CD14-positive monocyte (primary cell): ENCODE measurements around the gene TRPM7. TPM values are rescaled to one million over a fixed set of nuclear protein-coding genes. Genes with fewer than 3 reads are reported as not detected.
A peak's percentile ranks its signal among the peaks of the same experiment; 100 is the strongest.

Experiments used
- DNase-seq, 3 donors: peaks; one replicate each; pipeline ENCODE4 v3.0.0-alpha.2; 2011 to 2022
- H2AFZ ChIP-seq: 2 replicates; pipeline ENCODE4 v1.6.0; 2012; ENCODE audit warnings: mild to moderate bottlenecking, low read depth, low read length, inconsistent platforms; ENCODE audit not compliant: insufficient read depth, poor library complexity, severe bottlenecking
- H3K27ac ChIP-seq, 2 donors: 1 replicate in 1 of 2; 2 replicates in 1 of 2; pipeline ENCODE4 v1.5.1; 2012 to 2013; ENCODE audit warnings: low read length in 2 of 2, control low read depth in 1 of 2, inconsistent platforms in 1 of 2, low read depth in 1 of 2, mild to moderate bottlenecking in 1 of 2
- H3K27me3 ChIP-seq, 2 donors: one replicate each; pipeline versions ENCODE4 v1.6.0 to v1.6.1; 2011 to 2013; ENCODE audit warnings: low read length in 2 of 2; ENCODE audit not compliant: control insufficient read depth in 2 of 2, insufficient read depth in 2 of 2
- H3K36me3 ChIP-seq, 2 donors: replicated peaks in 1 of 2; 1 replicate in 1 of 2; 2 replicates in 1 of 2; pipeline versions ENCODE4 v1.5.1 to v1.6.1; 2012 to 2013; ENCODE audit warnings: low read length in 2 of 2, control low read depth in 1 of 2, inconsistent platforms in 1 of 2, mild to moderate bottlenecking in 1 of 2; ENCODE audit not compliant: insufficient read depth in 2 of 2, control insufficient read depth in 1 of 2
- H3K4me1 ChIP-seq, 2 donors: 1 replicate in 1 of 2; 2 replicates in 1 of 2; pipeline versions ENCODE4 v1.5.1 to v1.6.1; 2012 to 2013; ENCODE audit warnings: low read length in 2 of 2, control low read depth in 1 of 2, inconsistent platforms in 1 of 2, mild to moderate bottlenecking in 1 of 2, moderate library complexity in 1 of 2; ENCODE audit not compliant: insufficient read depth in 2 of 2, control insufficient read depth in 1 of 2
- H3K4me2 ChIP-seq: replicated peaks from 2 replicates; pipeline ENCODE3; 2012; ENCODE audit warnings: low read length, moderate library complexity, mild to moderate bottlenecking; ENCODE audit not compliant: poor library complexity, severe bottlenecking; ENCODE audit errors: extremely low read depth
- H3K4me3 ChIP-seq, 3 experiments: fragments of 200-600 bp in 1 of 3; sonication (generic) in 1 of 3; replicated peaks in 1 of 3; 1 replicate in 2 of 3; 2 replicates in 1 of 3; pipeline ENCODE4 v1.5.1; 2011 to 2013; ENCODE audit warnings: low read length in 3 of 3, mild to moderate bottlenecking in 3 of 3, control low read depth in 2 of 3, low read depth in 2 of 3, inconsistent platforms in 1 of 3, moderate library complexity in 1 of 3
- H3K79me2 ChIP-seq: 2 replicates; pipeline ENCODE4 v1.6.0; 2012; ENCODE audit warnings: mild to moderate bottlenecking, control low read depth, inconsistent platforms, low read length, moderate library complexity; ENCODE audit not compliant: insufficient read depth
- H3K9ac ChIP-seq: 2 replicates; pipeline ENCODE4 v1.6.0; 2017; ENCODE audit warnings: low read length, mild to moderate bottlenecking; ENCODE audit not compliant: insufficient read depth, poor library complexity, severe bottlenecking
- H3K9me3 ChIP-seq, 2 donors: replicated peaks in 1 of 2; 1 replicate in 1 of 2; 2 replicates in 1 of 2; pipeline versions ENCODE4 v1.5.1 to v1.6.1; 2012 to 2013; ENCODE audit warnings: low read length in 2 of 2, control low read depth in 1 of 2; ENCODE audit not compliant: control insufficient read depth in 1 of 2, insufficient read depth in 1 of 2
- H4K20me1 ChIP-seq: 2 replicates; pipeline ENCODE4 v1.6.0; 2012; ENCODE audit warnings: mild to moderate bottlenecking, low read length, control low read depth, moderate library complexity; ENCODE audit not compliant: insufficient read depth
- H3K27ac Mint-ChIP-seq, 7 donors: one replicate each; pipeline ENCODE4 v1.8.0; 2020; ENCODE audit warnings: mild to moderate bottlenecking in 7 of 7, mixed read lengths in 7 of 7, moderate library complexity in 6 of 7, inconsistent platforms in 2 of 7
- H3K27me3 Mint-ChIP-seq, 3 donors: one replicate each; pipeline ENCODE4 v1.8.0; 2021 to 2022; ENCODE audit warnings: low read depth in 3 of 3, mild to moderate bottlenecking in 3 of 3, mixed read lengths in 3 of 3, moderate library complexity in 3 of 3, inconsistent platforms in 1 of 3
- H3K36me3 Mint-ChIP-seq, 2 donors: one replicate each; pipeline ENCODE4 v1.8.0; 2020; ENCODE audit warnings: mixed read lengths in 2 of 2, inconsistent platforms in 1 of 2, mild to moderate bottlenecking in 1 of 2
- H3K4me1 Mint-ChIP-seq: one replicate; pipeline ENCODE4 v1.8.0; 2020; ENCODE audit warnings: mild to moderate bottlenecking, mixed read lengths
- H3K4me3 Mint-ChIP-seq, 2 donors: one replicate each; pipeline ENCODE4 v1.8.0; 2020; ENCODE audit warnings: mild to moderate bottlenecking in 2 of 2, mixed read lengths in 2 of 2, moderate library complexity in 1 of 2
- H3K9me3 Mint-ChIP-seq, 7 donors: one replicate each; pipeline ENCODE4 v1.8.0; 2020 to 2022; ENCODE audit warnings: mixed read lengths in 7 of 7, mild to moderate bottlenecking in 6 of 7, moderate library complexity in 6 of 7, inconsistent platforms in 2 of 7
- WGBS: methylation state at CpG from one replicate; pipeline ENCODE4 v1.1.5; 2013; ENCODE audit warnings: missing lambda C conversion rate; ENCODE audit not compliant: insufficient coverage; 5-methylcytosine and 5-hydroxymethylcytosine counted together
- intact Hi-C, 2 donors: fragments of 100-400 bp; cut with micrococcal nuclease; formaldehyde crosslinking; loops; one replicate each; pipeline versions ENCODE4 v1.15.0 to v1.15.1; 2023
- polyA plus RNA-seq, 3 donors: library from polyadenylated mRNA; depleted of rRNA in 1 of 3; unstranded in 2 of 3; stranded (reverse) in 1 of 3; fragments of 300-500 nt in 2 of 3; fragments of >200 nt in 1 of 3; fragmentation: Illumina TruSeq in 2 of 3; gene quantifications; 1 replicate in 2 of 3; 2 replicates in 1 of 3; pipeline ENCODE4 v1.2.3, GENCODE V29; 2012 to 2021
- TF ChIP-seq, protein P1 (sequence below): fragments of 200-600 bp; IDR thresholded peaks from one replicate; pipeline ENCODE4 v1.8.0; 2022; ENCODE audit warnings: antibody characterized with exemption, mild to moderate bottlenecking

Gene TRPM7
- polyA plus RNA-seq, 3 donors: 5.5 to 22.4 (median 8.1) TPM

DNA sequence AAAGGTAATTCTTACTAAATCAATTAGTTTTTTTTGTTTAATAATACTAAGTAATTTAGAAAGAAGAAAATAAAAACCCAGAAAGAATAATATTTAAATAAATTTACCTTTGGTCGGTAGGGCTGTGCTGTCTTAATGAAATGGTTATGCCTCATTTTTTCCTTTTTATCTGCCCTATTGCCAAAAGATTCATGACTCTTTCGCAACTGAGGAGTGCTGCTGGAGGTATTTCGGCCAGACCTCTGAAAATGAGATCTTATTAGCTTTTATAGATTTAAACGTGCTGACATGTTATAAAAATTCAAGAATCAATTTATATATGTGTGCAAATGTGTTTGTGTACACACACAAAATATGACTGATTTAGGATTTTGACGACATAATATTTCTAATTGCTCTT is 73.0 kb downstream of the TRPM7 start:
- H3K27me3 Mint-ChIP-seq: no peaks in the 10 kb centered on the region
- H3K9ac ChIP-seq: no peak overlapping the region
- TF ChIP-seq, protein P1, sequence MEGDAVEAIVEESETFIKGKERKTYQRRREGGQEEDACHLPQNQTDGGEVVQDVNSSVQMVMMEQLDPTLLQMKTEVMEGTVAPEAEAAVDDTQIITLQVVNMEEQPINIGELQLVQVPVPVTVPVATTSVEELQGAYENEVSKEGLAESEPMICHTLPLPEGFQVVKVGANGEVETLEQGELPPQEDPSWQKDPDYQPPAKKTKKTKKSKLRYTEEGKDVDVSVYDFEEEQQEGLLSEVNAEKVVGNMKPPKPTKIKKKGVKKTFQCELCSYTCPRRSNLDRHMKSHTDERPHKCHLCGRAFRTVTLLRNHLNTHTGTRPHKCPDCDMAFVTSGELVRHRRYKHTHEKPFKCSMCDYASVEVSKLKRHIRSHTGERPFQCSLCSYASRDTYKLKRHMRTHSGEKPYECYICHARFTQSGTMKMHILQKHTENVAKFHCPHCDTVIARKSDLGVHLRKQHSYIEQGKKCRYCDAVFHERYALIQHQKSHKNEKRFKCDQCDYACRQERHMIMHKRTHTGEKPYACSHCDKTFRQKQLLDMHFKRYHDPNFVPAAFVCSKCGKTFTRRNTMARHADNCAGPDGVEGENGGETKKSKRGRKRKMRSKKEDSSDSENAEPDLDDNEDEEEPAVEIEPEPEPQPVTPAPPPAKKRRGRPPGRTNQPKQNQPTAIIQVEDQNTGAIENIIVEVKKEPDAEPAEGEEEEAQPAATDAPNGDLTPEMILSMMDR: no peak
- peaks cover 65 to 94% of the 10 kb centered on the region in 2 donors for H3K36me3 ChIP-seq
- H3K4me1 ChIP-seq: no peaks in the 10 kb centered on the region
- H3K4me1 Mint-ChIP-seq: no peaks in the 10 kb centered on the region
- no peaks in the 10 kb centered on the region for H3K9me3 ChIP-seq
- H3K4me3 Mint-ChIP-seq: no peak overlapping the region
- DNase-seq: no peak
- no peak overlapping the region for H2AFZ ChIP-seq
- no peak overlapping the region for H3K27ac Mint-ChIP-seq
- H3K36me3 Mint-ChIP-seq: peaks cover 55 to 73% of the 10 kb centered on the region in 2 donors
- intact Hi-C loops: no loop called here
- H3K9me3 Mint-ChIP-seq: no peaks in the 10 kb centered on the region
- no peaks in the 10 kb centered on the region for H4K20me1 ChIP-seq
- H3K4me3 ChIP-seq: no peak overlapping the region
- H3K27me3 ChIP-seq: no peaks in the 10 kb centered on the region
- H3K4me2 ChIP-seq: no peak overlapping the region
- H3K79me2 ChIP-seq: no peaks in the 10 kb centered on the region
- H3K27ac ChIP-seq: no peak overlapping the region
- WGBS: 100% methylated on average over 1 of the region's 5 CpGs

DNA sequence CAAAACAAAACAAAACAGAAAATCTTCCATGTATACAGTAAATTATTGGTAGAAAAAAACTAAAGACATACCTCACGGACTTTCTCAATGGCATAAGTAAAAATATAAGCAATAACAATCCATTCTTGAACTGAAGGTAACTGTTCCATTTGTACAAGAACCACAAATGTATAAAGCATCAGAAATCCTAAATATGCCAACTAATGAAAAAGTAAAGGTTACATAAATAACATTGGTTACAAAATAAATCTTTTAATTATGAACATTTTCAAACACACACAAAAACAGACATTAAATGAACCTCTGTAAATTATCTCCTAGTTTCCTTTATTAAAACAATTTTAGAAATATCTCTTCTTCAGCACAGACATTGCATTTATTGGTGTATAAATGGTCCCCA is 79.5 kb downstream of the TRPM7 start:
- H3K36me3 Mint-ChIP-seq: peaks cover 79 to 87% of the 10 kb centered on the region in 2 donors
- Histone ChIP-seq H3K27me3 (no peaks in the 10 kb centered on the region), H3K4me1 (no peaks in the 10 kb centered on the region), H4K20me1 (no peaks in the 10 kb centered on the region), H3K4me3 (no peak overlapping the region), H3K27ac (no peak overlapping the region), H3K79me2 (no peaks in the 10 kb centered on the region), H3K4me2 (no peak overlapping the region), H3K9ac (no peak overlapping the region), H2AFZ (no peak overlapping the region), H3K9me3 (no peaks in the 10 kb centered on the region), H3K36me3 (peaks cover 85 to 98% of the 10 kb centered on the region in 2 donors)
- no CpG with 5 or more reads among the region's 1 CpG for WGBS
- no peaks in the 10 kb centered on the region for H3K27me3 Mint-ChIP-seq
- peaks cover 0 to 5% (median 0%) of the 10 kb centered on the region in 7 donors for H3K9me3 Mint-ChIP-seq
- H3K27ac Mint-ChIP-seq: peak overlapping the region in 1 of 7 donors; percentile 54
- TF ChIP-seq, protein P1: no peak
- DNase-seq: no peak
- no peak overlapping the region for H3K4me3 Mint-ChIP-seq
- intact Hi-C loops: no loop called here
- H3K4me1 Mint-ChIP-seq: no peaks in the 10 kb centered on the region
